Skin of body (tissue), 2 donors: Measurements from ENCODE around the gene TFCP2L1. TPM values are rescaled to one million over a fixed set of nuclear protein-coding genes. Genes with fewer than 3 reads are reported as not detected.

Experiments used
- DNase-seq: peaks from one replicate; lab custom pipeline; 2025; lab: John Stamatoyannopoulos, UW
- total RNA-seq: library from RNA; depleted of rRNA; stranded (reverse); fragments of >200 nt; gene quantifications from one replicate; pipeline ENCODE4 v1.2.3, GENCODE V29; 2014

Gene TFCP2L1
- total RNA-seq, 1 donor from 2014 or later = 4.9 TPM

- no peak for DNase-seq
These were observed 12.3 kb upstream of the TFCP2L1 start for GRCh38 chr2:121297217-121297830.

GRCh38 chr2:121295911-121296650 lies 11.1 kb upstream of the TFCP2L1 start:
- no peak for DNase-seq

- no peak for DNase-seq
These were observed 10.2 kb upstream of the TFCP2L1 start for GRCh38 chr2:121294881-121295840.

GRCh38 chr2:121293450-121294325 lies 8.7 kb upstream of the TFCP2L1 start:
- no peak for DNase-seq

- DNase-seq = no peak
These were observed 6.2 kb upstream of the TFCP2L1 start for GRCh38 chr2:121291251-121291580.

GRCh38 chr2:121289271-121289670 lies 4.3 kb upstream of the TFCP2L1 start:
- no peak for DNase-seq

GRCh38 chr2:121288454-121289231 lies 3.6 kb upstream of the TFCP2L1 start:
- no peak for DNase-seq

- DNase-seq = no peak
These were observed 3.0 kb upstream of the TFCP2L1 start for GRCh38 chr2:121287956-121288355.

- no peak for DNase-seq
These were observed 2.3 kb upstream of the TFCP2L1 start for GRCh38 chr2:121287146-121287798.

GRCh38 chr2:121286506-121286905 lies 1.5 kb upstream of the TFCP2L1 start:
- no peak for DNase-seq

- no peak for DNase-seq
These were observed 924 bp upstream of the TFCP2L1 start for GRCh38 chr2:121285926-121286325.

GRCh38 chr2:121283670-121284462 lies 1.1 kb downstream of the TFCP2L1 start:
- no peak for DNase-seq

- no peak for DNase-seq
These were observed 2.1 kb downstream of the TFCP2L1 start for GRCh38 chr2:121282800-121283385.

GRCh38 chr2:121281694-121282093 lies 3.3 kb downstream of the TFCP2L1 start:
- no peak for DNase-seq

GRCh38 chr2:121281107-121281506 lies 3.9 kb downstream of the TFCP2L1 start:
- no peak for DNase-seq

- no peak for DNase-seq
These were observed 5.4 kb downstream of the TFCP2L1 start for GRCh38 chr2:121279476-121280220.

GRCh38 chr2:121276341-121276740 lies 8.7 kb downstream of the TFCP2L1 start:
- no peak for DNase-seq

GRCh38 chr2:121273116-121273515 lies 11.9 kb downstream of the TFCP2L1 start:
- no peak for DNase-seq
